PC-9 (cell line): Measurements from ENCODE around the gene PDK3.

Source experiments
- EZH2 ChIP-seq: fragments of 200-600 bp; sonication (generic); IDR thresholded peaks from 2 replicates; pipeline ENCODE4 v1.8.0; 2017; ENCODE audit warnings: antibody characterized with exemption, low read depth
- TF ChIP-seq, protein P1 (sequence below): fragments of 200-600 bp; sonication (generic); conservative IDR thresholded peaks from 2 replicates; pipeline ENCODE4 v1.6.1; 2017; ENCODE audit warnings: mixed run types, antibody characterized with exemption, mild to moderate bottlenecking, moderate library complexity

DNA sequence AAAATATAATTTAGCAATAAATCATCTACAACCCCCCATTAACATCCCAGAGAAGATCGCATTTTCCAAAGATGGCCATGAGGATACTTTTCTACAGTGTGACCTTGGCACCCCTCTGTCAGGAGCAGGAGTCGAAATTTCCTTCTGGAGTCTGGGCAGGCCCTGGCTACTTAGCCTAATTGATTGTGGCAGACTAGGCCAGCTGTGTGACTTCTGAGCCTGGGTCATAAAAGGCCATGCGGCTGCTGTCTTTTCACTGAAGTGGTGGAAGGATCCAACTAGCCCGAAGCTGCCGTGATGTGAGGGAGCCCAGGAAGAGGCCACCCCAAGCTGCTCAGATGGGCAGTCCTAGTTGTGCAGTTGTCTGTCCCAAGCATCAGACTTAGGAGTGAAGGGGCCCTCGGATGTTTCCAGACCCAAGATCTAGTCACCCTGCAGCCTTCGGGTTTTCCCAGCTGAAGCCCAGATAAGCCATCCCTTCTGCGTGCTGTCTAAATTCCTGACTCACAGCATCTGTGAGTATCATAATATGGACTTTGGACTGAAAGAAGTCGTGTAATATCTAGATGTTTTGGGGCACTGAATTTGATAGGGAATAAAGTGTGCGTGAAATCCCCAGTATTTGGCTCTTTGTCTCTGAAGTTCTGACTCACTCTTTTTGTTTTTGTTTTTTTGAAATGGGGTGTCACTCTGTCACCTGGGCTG lies 21.0 kb downstream of the PDK3 start:
- TF ChIP-seq, protein P1, sequence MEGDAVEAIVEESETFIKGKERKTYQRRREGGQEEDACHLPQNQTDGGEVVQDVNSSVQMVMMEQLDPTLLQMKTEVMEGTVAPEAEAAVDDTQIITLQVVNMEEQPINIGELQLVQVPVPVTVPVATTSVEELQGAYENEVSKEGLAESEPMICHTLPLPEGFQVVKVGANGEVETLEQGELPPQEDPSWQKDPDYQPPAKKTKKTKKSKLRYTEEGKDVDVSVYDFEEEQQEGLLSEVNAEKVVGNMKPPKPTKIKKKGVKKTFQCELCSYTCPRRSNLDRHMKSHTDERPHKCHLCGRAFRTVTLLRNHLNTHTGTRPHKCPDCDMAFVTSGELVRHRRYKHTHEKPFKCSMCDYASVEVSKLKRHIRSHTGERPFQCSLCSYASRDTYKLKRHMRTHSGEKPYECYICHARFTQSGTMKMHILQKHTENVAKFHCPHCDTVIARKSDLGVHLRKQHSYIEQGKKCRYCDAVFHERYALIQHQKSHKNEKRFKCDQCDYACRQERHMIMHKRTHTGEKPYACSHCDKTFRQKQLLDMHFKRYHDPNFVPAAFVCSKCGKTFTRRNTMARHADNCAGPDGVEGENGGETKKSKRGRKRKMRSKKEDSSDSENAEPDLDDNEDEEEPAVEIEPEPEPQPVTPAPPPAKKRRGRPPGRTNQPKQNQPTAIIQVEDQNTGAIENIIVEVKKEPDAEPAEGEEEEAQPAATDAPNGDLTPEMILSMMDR, result no peak
- TF ChIP-seq EZH2, result no peak
